ENCODE data around the gene HYCC1. TPM values are rescaled to one million over a fixed set of nuclear protein-coding genes. Genes with fewer than 3 reads are reported as not detected.

Gene HYCC1
- total RNA-seq, 1 experiment from 2014 or later = 52.3 TPM

- ATAC-seq (no peak), DNase-seq (ENCODE audit: low read depth, low spot score) (no peak)
- H3K36me3 ChIP-seq (ENCODE audit: control insufficient read depth, insufficient read depth, low read length) = no peaks in the 10 kb centered on the region
- ChIA-PET CTCF (no interaction called here), POLR2A (interaction anchor here (0.6 kb wide), 1 partner anchor 508 kb away, joined by 3 read pairs; no protein-coding TSS in a partner anchor)
- no peak for TF ChIP-seq POLR2AphosphoS5 (IDR thresholded peaks at IDR 0.05; ENCODE audit: low read depth, low read length)
- TF ChIP-seq CTCF (IDR thresholded peaks at IDR 0.05) = no peak
- TF ChIP-seq SIN3A (IDR thresholded peaks at IDR 0.05; ENCODE audit: borderline replicate concordance, insufficient read depth, low read depth, low read length) = no peak
- TF ChIP-seq REST (IDR thresholded peaks at IDR 0.05; ENCODE audit: insufficient read depth in 1 of 2, low read depth in 2 of 2, low read length in 1 of 2) = no peak
- TF ChIP-seq TCF7L2 (IDR thresholded peaks at IDR 0.05; ENCODE audit: low read depth, low read length) = no peak
- H3K9me3 ChIP-seq (ENCODE audit: control insufficient read depth, insufficient read depth, low read depth, low read length) = no peaks in the 10 kb centered on the region
- H3K27me3 ChIP-seq (ENCODE audit: control insufficient read depth, insufficient read depth, low read length) = peaks cover 5% of the 10 kb centered on the region; the same call in 1 of the 2 replicates
- in situ Hi-C loops (cut with HindIII; ENCODE audit: low pct_unique_long_range_greater_than_20kb, low sequenced_read_pairs) (no loop called here), intact Hi-C loops (cut with micrococcal nuclease; ENCODE audit: unreplicated experiment) (no loop called here)
- H3K4me3 ChIP-seq (ENCODE audit: low read depth in 2 of 2, low read length in 2 of 2) = no peak overlapping the region
- H3K4me1 ChIP-seq (ENCODE audit: control insufficient read depth, insufficient read depth, low read length) = no peaks in the 10 kb centered on the region
- H3K27ac ChIP-seq (ENCODE audit: low read length) = no peak overlapping the region
- no TSS peak for BruUV-seq (replicated peaks)
These were observed 8.4 kb upstream of the HYCC1 start for GRCh38 chr7:23022258-23022769.

GRCh38 chr7:23021596-23021995, 7.7 kb upstream of the HYCC1 start:
- Histone ChIP-seq H3K4me1 (ENCODE audit: control insufficient read depth, insufficient read depth, low read length) (no peaks in the 10 kb centered on the region), H3K27me3 (ENCODE audit: control insufficient read depth, insufficient read depth, low read length) (peaks cover 5% of the 10 kb centered on the region; the same call in 1 of the 2 replicates), H3K4me3 (ENCODE audit: low read depth in 2 of 2, low read length in 2 of 2) (no peak overlapping the region), H3K27ac (ENCODE audit: low read length) (no peak overlapping the region), H3K9me3 (ENCODE audit: control insufficient read depth, insufficient read depth, low read depth, low read length) (no peaks in the 10 kb centered on the region), H3K36me3 (ENCODE audit: control insufficient read depth, insufficient read depth, low read length) (no peaks in the 10 kb centered on the region)
- BruUV-seq (replicated peaks) = no TSS peak
- POLR2A ChIA-PET = interaction anchor here (0.6 kb wide), 1 partner anchor 40 kb away, joined by 9 read pairs; no protein-coding TSS in a partner anchor
- DNase-seq (ENCODE audit: low read depth, low spot score) (no peak), ATAC-seq (no peak)
- in situ Hi-C loops (cut with HindIII; ENCODE audit: low pct_unique_long_range_greater_than_20kb, low sequenced_read_pairs) = no loop called here
- intact Hi-C loops (cut with micrococcal nuclease; ENCODE audit: unreplicated experiment) = no loop called here
- CTCF ChIA-PET = no interaction called here
- TF ChIP-seq POLR2AphosphoS5 (IDR thresholded peaks at IDR 0.05; ENCODE audit: low read depth, low read length) = no peak

GRCh38 chr7:23020742-23021401, 6.9 kb upstream of the HYCC1 start:
- Histone ChIP-seq H3K4me1 (ENCODE audit: control insufficient read depth, insufficient read depth, low read length) (no peaks in the 10 kb centered on the region), H3K4me3 (ENCODE audit: low read depth in 2 of 2, low read length in 2 of 2) (no peak overlapping the region), H3K9me3 (ENCODE audit: control insufficient read depth, insufficient read depth, low read depth, low read length) (no peaks in the 10 kb centered on the region), H3K27me3 (ENCODE audit: control insufficient read depth, insufficient read depth, low read length) (peaks cover 5% of the 10 kb centered on the region; the same call in 1 of the 2 replicates), H3K36me3 (ENCODE audit: control insufficient read depth, insufficient read depth, low read length) (no peaks in the 10 kb centered on the region), H3K27ac (ENCODE audit: low read length) (no peak overlapping the region)
- no TSS peak for BruUV-seq (replicated peaks)
- DNase-seq (ENCODE audit: low read depth, low spot score) (no peak), ATAC-seq (no peak)
- ChIA-PET POLR2A (interaction anchor here (0.6 kb wide), 1 partner anchor 40 kb away, joined by 9 read pairs; no protein-coding TSS in a partner anchor), CTCF (no interaction called here)
- in situ Hi-C loops (cut with HindIII; ENCODE audit: low pct_unique_long_range_greater_than_20kb, low sequenced_read_pairs) = no loop called here
- intact Hi-C loops (cut with micrococcal nuclease; ENCODE audit: unreplicated experiment) = no loop called here
- TF ChIP-seq REST (IDR thresholded peaks at IDR 0.05; ENCODE audit: insufficient read depth in 1 of 2, low read depth in 2 of 2, low read length in 1 of 2) = no peak
- TF ChIP-seq TCF7L2 (IDR thresholded peaks at IDR 0.05; ENCODE audit: low read depth, low read length) = no peak
- no peak for TF ChIP-seq CTCF (IDR thresholded peaks at IDR 0.05)
- no peak for TF ChIP-seq SIN3A (IDR thresholded peaks at IDR 0.05; ENCODE audit: borderline replicate concordance, insufficient read depth, low read depth, low read length)

Data from Panc1 (cell line).